Esophagus (tissue), 2 donors: ENCODE data around the gene CABS1. TPM values are rescaled to one million over a fixed set of nuclear protein-coding genes. Genes with fewer than 3 reads are reported as not detected.

Experiments
- H3K27ac ChIP-seq, 2 donors: one replicate each; pipeline ENCODE4 v1.5.1; 2013; ENCODE audit warnings: low read depth in 2 of 2, mild to moderate bottlenecking in 2 of 2, inconsistent platforms in 1 of 2, low read length in 1 of 2, moderate library complexity in 1 of 2
- H3K27me3 ChIP-seq, 2 donors: one replicate each; pipeline ENCODE4 v1.6.1; 2013; ENCODE audit warnings: low read length in 2 of 2, control low read depth in 1 of 2, mild to moderate bottlenecking in 1 of 2; ENCODE audit not compliant: insufficient read depth in 2 of 2, control insufficient read depth in 1 of 2
- H3K36me3 ChIP-seq, 2 donors: one replicate each; pipeline ENCODE4 v1.6.1; 2013; ENCODE audit warnings: low read length in 1 of 2; ENCODE audit not compliant: control insufficient read depth in 2 of 2, insufficient read depth in 2 of 2
- H3K4me1 ChIP-seq, 2 donors: one replicate each; pipeline ENCODE4 v1.6.1; 2013; ENCODE audit warnings: low read length in 1 of 2; ENCODE audit not compliant: control insufficient read depth in 2 of 2, insufficient read depth in 2 of 2
- H3K4me3 ChIP-seq, 2 donors: one replicate each; pipeline ENCODE4 v1.5.1; 2013; ENCODE audit warnings: low read length in 2 of 2, mild to moderate bottlenecking in 2 of 2, low read depth in 1 of 2, moderate library complexity in 1 of 2
- H3K9me3 ChIP-seq, 2 donors: one replicate each; pipeline ENCODE4 v1.6.1; 2013; ENCODE audit warnings: mild to moderate bottlenecking in 2 of 2, low read depth in 1 of 2, low read length in 1 of 2, moderate library complexity in 1 of 2; ENCODE audit not compliant: control insufficient read depth in 2 of 2, insufficient read depth in 1 of 2
- WGBS, 2 donors: extraction: QIAGEN DNeasy Blood & Tissue Kit; methylation state at CpG; one replicate each; pipeline ENCODE4 v1.1.7; 2013; 5-methylcytosine and 5-hydroxymethylcytosine counted together
- polyA plus RNA-seq, 2 donors: library from polyadenylated mRNA; stranded (reverse); fragments of 200-250 nt; gene quantifications; one replicate each; pipeline ENCODE4 v1.2.3, GENCODE V29; 2013
- donor health status: healthy with polysubstance abuse.
- donor health status: Bipolar disorder and iron deficiency.

CABS1 gene
- polyA plus RNA-seq: not detected

- Histone ChIP-seq H3K36me3 (no peaks in the 10 kb centered on the region), H3K9me3 (no peaks in the 10 kb centered on the region), H3K27ac (no peak within 1 kb of the TSS), H3K4me3 (no peak within 1 kb of the TSS), H3K4me1 (no peaks in the 10 kb centered on the region), H3K27me3 (no peaks in the 10 kb centered on the region)
- 92 to 93% methylated on average over 3 of the region's 3 CpGs for WGBS, 2 donors
Measured at GRCh38 chr4:70334681-70335080, at the start of gene CABS1. CABS1 (plus strand) TSS chr4:70334981; CDS start chr4:70335040, 59 bp downstream.

GRCh38 chr4:70288651-70289050 is 46.1 kb upstream of the CABS1 start:
- Histone ChIP-seq H3K27me3 (no peaks in the 10 kb centered on the region), H3K4me1 (no peaks in the 10 kb centered on the region), H3K27ac (no peak overlapping the region), H3K4me3 (no peak overlapping the region), H3K36me3 (no peaks in the 10 kb centered on the region), H3K9me3 (no peaks in the 10 kb centered on the region)
- 52 to 68% methylated on average over 1 of the region's 1 CpG for WGBS, 2 donors

DNA sequence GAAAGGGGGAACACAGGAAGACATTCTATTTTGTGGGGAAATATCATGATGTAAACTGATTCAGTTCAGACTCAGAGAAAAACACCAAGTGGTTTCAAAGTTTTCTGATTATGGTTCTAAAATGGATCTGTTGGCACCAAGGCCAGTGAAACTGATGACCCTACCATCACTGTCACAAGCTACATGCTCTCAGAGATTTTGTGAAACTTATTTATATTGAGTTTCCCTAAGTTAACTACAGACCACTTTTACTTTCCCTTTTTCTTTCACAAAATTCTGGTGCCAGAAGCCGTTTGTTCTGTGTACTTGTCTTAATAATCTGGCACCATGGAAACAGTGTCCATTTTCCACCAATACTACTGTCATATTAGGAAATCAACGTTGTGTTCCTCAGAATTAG is 43.4 kb upstream of the CABS1 start:
- H3K27me3 ChIP-seq: no peaks in the 10 kb centered on the region
- H3K27ac ChIP-seq: no peak overlapping the region
- H3K4me3 ChIP-seq: no peak overlapping the region
- H3K4me1 ChIP-seq: peaks cover 0 to 3% of the 10 kb centered on the region in 2 donors
- no peaks in the 10 kb centered on the region for H3K9me3 ChIP-seq
- 43 to 44% methylated on average over 2 of the region's 2 CpGs for WGBS, 2 donors
- no peaks in the 10 kb centered on the region for H3K36me3 ChIP-seq

GRCh38 chr4:70297576-70297975 is 37.2 kb upstream of the CABS1 start:
- H3K9me3 ChIP-seq: peaks cover 0 to 2% of the 10 kb centered on the region in 2 donors
- no peak overlapping the region for H3K4me3 ChIP-seq
- H3K36me3 ChIP-seq: no peaks in the 10 kb centered on the region
- no peaks in the 10 kb centered on the region for H3K27me3 ChIP-seq
- H3K27ac ChIP-seq: no peak overlapping the region
- H3K4me1 ChIP-seq: peaks cover 0 to 3% of the 10 kb centered on the region in 2 donors

GRCh38 chr4:70298051-70298450 is 36.7 kb upstream of the CABS1 start:
- Histone ChIP-seq H3K27me3 (no peaks in the 10 kb centered on the region), H3K27ac (no peak overlapping the region), H3K36me3 (no peaks in the 10 kb centered on the region), H3K4me3 (no peak overlapping the region), H3K4me1 (peaks cover 0 to 3% of the 10 kb centered on the region in 2 donors), H3K9me3 (peaks cover 0 to 2% of the 10 kb centered on the region in 2 donors)
- WGBS, 2 donors: 24 to 45% methylated on average over 1 of the region's 1 CpG

- Histone ChIP-seq H3K27ac (no peak overlapping the region), H3K4me1 (peaks cover 0 to 3% of the 10 kb centered on the region in 2 donors), H3K9me3 (peaks cover 0 to 2% of the 10 kb centered on the region in 2 donors), H3K4me3 (no peak overlapping the region), H3K36me3 (no peaks in the 10 kb centered on the region), H3K27me3 (no peaks in the 10 kb centered on the region)
- 75 to 90% methylated on average over 2 of the region's 2 CpGs for whole genome bisulfite sequencing, 2 donors
Measured at GRCh38 chr4:70299643-70300042, 35.1 kb upstream of the CABS1 start.

- Histone ChIP-seq H3K4me3 (no peak overlapping the region), H3K27ac (no peak overlapping the region), H3K27me3 (no peaks in the 10 kb centered on the region), H3K36me3 (no peaks in the 10 kb centered on the region), H3K9me3 (peaks cover 0 to 2% of the 10 kb centered on the region in 2 donors), H3K4me1 (peaks cover 0 to 3% of the 10 kb centered on the region in 2 donors)
- WGBS, 2 donors: 85 to 89% methylated on average over 4 of the region's 4 CpGs
Measured at GRCh38 chr4:70300215-70300614, 34.6 kb upstream of the CABS1 start.

- H3K4me3 ChIP-seq: no peak overlapping the region
- no peaks in the 10 kb centered on the region for H3K27me3 ChIP-seq
- H3K36me3 ChIP-seq: no peaks in the 10 kb centered on the region
- peaks cover 0 to 2% of the 10 kb centered on the region in 2 donors for H3K9me3 ChIP-seq
- no peak overlapping the region for H3K27ac ChIP-seq
- WGBS, 2 donors: 50 to 52% methylated on average over 1 of the region's 1 CpG
- H3K4me1 ChIP-seq: no peaks in the 10 kb centered on the region
Measured at GRCh38 chr4:70303090-70303489, 31.7 kb upstream of the CABS1 start.

DNA sequence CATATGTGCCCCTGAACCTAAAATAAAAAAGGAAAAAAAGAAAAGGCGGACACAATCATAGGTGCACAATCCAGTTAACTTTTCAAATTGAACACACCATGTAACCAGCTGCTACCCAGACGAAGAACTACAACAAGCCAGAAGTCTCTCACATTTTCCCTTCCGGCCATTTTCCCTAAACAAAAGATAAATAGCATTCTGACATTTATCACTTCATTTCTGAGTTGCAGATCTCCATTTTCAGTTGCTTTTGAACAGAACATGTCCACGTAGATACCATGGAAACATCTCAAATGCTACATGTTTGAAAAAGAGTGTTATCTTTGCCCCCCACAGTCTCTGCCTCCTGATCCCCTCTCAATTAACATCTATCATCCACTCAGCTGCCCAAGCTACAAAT is 29.2 kb upstream of the CABS1 start:
- Histone ChIP-seq H3K27ac (no peak overlapping the region), H3K27me3 (no peaks in the 10 kb centered on the region), H3K9me3 (peaks cover 0 to 2% of the 10 kb centered on the region in 2 donors), H3K36me3 (no peaks in the 10 kb centered on the region), H3K4me1 (no peaks in the 10 kb centered on the region), H3K4me3 (no peak overlapping the region)
- 74 to 77% methylated on average over 4 of the region's 4 CpGs for WGBS, 2 donors

- 53 to 64% methylated on average over 2 of the region's 2 CpGs for WGBS, 2 donors
- no peaks in the 10 kb centered on the region for H3K27me3 ChIP-seq
- no peak overlapping the region for H3K4me3 ChIP-seq
- H3K36me3 ChIP-seq: no peaks in the 10 kb centered on the region
- H3K4me1 ChIP-seq: no peaks in the 10 kb centered on the region
- H3K9me3 ChIP-seq: no peaks in the 10 kb centered on the region
- H3K27ac ChIP-seq: no peak overlapping the region
Measured at GRCh38 chr4:70306076-70306475, 28.7 kb upstream of the CABS1 start.
